Measurements from ENCODE around the gene TMEM63B.

DNA sequence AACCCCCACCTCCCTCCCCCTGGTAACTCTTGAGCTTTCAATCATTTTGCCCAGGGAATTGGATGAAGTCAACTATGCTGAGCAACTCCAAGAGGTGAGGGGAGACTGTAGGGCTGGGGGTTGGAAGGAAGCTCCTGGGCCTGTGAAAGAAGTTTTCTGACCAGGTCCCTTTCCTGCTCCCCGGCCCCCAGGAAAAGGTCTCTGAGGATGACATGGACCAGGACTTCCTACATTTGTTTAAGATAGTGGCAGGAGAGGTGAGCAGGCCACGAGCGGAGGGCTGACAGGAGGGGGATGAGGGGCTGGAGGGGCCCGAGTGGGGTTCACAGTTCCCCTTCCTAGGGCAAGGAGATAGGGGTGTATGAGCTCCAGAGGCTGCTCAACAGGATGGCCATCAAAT lies 53.1 kb downstream of the TMEM63B start:
- TF ChIP-seq, protein P1, sequence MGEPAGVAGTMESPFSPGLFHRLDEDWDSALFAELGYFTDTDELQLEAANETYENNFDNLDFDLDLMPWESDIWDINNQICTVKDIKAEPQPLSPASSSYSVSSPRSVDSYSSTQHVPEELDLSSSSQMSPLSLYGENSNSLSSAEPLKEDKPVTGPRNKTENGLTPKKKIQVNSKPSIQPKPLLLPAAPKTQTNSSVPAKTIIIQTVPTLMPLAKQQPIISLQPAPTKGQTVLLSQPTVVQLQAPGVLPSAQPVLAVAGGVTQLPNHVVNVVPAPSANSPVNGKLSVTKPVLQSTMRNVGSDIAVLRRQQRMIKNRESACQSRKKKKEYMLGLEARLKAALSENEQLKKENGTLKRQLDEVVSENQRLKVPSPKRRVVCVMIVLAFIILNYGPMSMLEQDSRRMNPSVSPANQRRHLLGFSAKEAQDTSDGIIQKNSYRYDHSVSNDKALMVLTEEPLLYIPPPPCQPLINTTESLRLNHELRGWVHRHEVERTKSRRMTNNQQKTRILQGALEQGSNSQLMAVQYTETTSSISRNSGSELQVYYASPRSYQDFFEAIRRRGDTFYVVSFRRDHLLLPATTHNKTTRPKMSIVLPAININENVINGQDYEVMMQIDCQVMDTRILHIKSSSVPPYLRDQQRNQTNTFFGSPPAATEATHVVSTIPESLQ (CRISPR knock-in tag; IDR thresholded peaks at IDR 0.05): no peak
- TF ChIP-seq AFF4 (CRISPR knock-in tag; IDR thresholded peaks at IDR 0.05) (no peak), NCOR1 (IDR thresholded peaks at IDR 0.05) (no peak), SMARCC2 (IDR thresholded peaks at IDR 0.05; ENCODE audit: low read depth) (no peak), SETDB1 (IDR thresholded peaks at IDR 0.05; ENCODE audit: low read length) (no peak), JUN (IDR thresholded peaks at IDR 0.05; ENCODE audit: borderline replicate concordance, low read depth, low read length) (no peak), JUN (CRISPR knock-in tag; IDR thresholded peaks at IDR 0.05; ENCODE audit: borderline replicate concordance) (no peak), ZNF274 (IDR thresholded peaks at IDR 0.05; ENCODE audit: borderline replicate concordance, low read depth, low read length) (no peak), HNRNPUL1 (IDR thresholded peaks at IDR 0.05; ENCODE audit: low read length) (no peak), POLR2AphosphoS5 (IDR thresholded peaks at IDR 0.05; ENCODE audit: control insufficient read depth, insufficient read depth, low read depth, low read length) (no peak), ZNF77 (CRISPR knock-in tag; IDR thresholded peaks at IDR 0.05) (no peak)
